ENCODE results near the gene CRAT.

GRCh38 chr9:129105857-129106694 lies 4.5 kb downstream of the CRAT start:
- TF ChIP-seq CTCF (IDR thresholded peaks at IDR 0.05) (no peak), POLR2AphosphoS5 (IDR thresholded peaks at IDR 0.05) (no peak)

Data from esophagus muscularis mucosa (tissue), 3 donors.